Endothelial cell of umbilical vein (primary cell): Measurements from ENCODE around the gene MCM5. TPM values are rescaled to one million over a fixed set of nuclear protein-coding genes. Genes with fewer than 3 reads are reported as not detected.

ENCODE experiments used
- BruUV-seq: library from RNA; stranded (reverse); fragments of 400-500 nt; replicated peaks from 2 replicates; lab custom pipeline; 2021; lab: Mats Ljungman, UMichigan
- CTCF ChIA-PET: fragments of 300-600, 350-600 bp; sonication (Branson Sonifier 250); formaldehyde crosslinking; loops from one replicate; lab custom pipeline; 2021; ENCODE audit warnings: antibody characterized with exemption, inconsistent platforms; lab: Charles Lee
- POLR2A ChIA-PET: fragments of 300-600, 350-600 bp; sonication (Branson Sonifier 250); formaldehyde crosslinking; loops from one replicate; lab custom pipeline; 2021; ENCODE audit warnings: antibody characterized with exemption, inconsistent platforms; lab: Charles Lee
- DNase-seq: peaks from one replicate; pipeline ENCODE4 v3.0.0-alpha.2; 2011; ENCODE audit warnings: low read depth, low spot score
- FAIRE-seq: peaks from 2 replicates; lab custom pipeline; 2011; peaks lifted over from hg19 to GRCh38; lab: Jason Lieb, UNC
- H2AFZ ChIP-seq: 2 replicates; pipeline ENCODE4 v1.6.0; 2012; ENCODE audit warnings: low read depth, low read length, control low read depth, inconsistent platforms
- H3K27ac ChIP-seq: 2 replicates; pipeline ENCODE4 v1.5.1; 2011; ENCODE audit warnings: low read depth, mild to moderate bottlenecking, control low read depth, low read length, moderate library complexity; ENCODE audit not compliant: insufficient read depth
- H3K27me3 ChIP-seq, 2 experiments: 2 replicates each; pipeline versions ENCODE4 v1.6.0 to v1.6.1; 2011; ENCODE audit warnings: low read length in 2 of 2, mixed read lengths in 1 of 2; ENCODE audit not compliant: control insufficient read depth in 2 of 2, insufficient read depth in 2 of 2
- H3K36me3 ChIP-seq, 2 experiments: 2 replicates in 1 of 2; 3 replicates in 1 of 2; pipeline ENCODE4 v1.5.1; 2011; ENCODE audit warnings: low read length in 2 of 2, mild to moderate bottlenecking in 1 of 2, moderate library complexity in 1 of 2; ENCODE audit not compliant: control insufficient read depth in 2 of 2, insufficient read depth in 2 of 2; ENCODE audit errors: extremely low read depth in 1 of 2
- H3K4me1 ChIP-seq: 3 replicates; pipeline ENCODE4 v1.5.1; 2011; ENCODE audit warnings: mild to moderate bottlenecking, low read length; ENCODE audit not compliant: control insufficient read depth, insufficient read depth; ENCODE audit errors: extremely low read depth
- H3K4me2 ChIP-seq: 2 replicates; pipeline ENCODE4 v1.6.1; 2011; ENCODE audit warnings: low read length, control low read depth, mixed read lengths; ENCODE audit not compliant: insufficient read depth
- H3K4me3 ChIP-seq, 3 experiments: fragments of 200-600 bp in 1 of 3; sonication (generic), shearing (Covaris generic) in 1 of 3; replicated peaks in 1 of 3; 2 replicates each; pipeline ENCODE4 v1.5.1; 2011 to 2016; ENCODE audit warnings: control low read depth in 3 of 3, low read length in 3 of 3, mild to moderate bottlenecking in 2 of 3, inconsistent platforms in 1 of 3, low read depth in 1 of 3, moderate library complexity in 1 of 3; ENCODE audit not compliant: insufficient read depth in 1 of 3
- H3K79me2 ChIP-seq: 2 replicates; pipeline ENCODE4 v1.6.0; 2012; ENCODE audit warnings: low read length, inconsistent platforms; ENCODE audit not compliant: control insufficient read depth, insufficient read depth
- H3K9ac ChIP-seq: replicated peaks from 2 replicates; pipeline ENCODE3; 2011; ENCODE audit warnings: low read length, control low read depth; ENCODE audit not compliant: insufficient read depth; ENCODE audit errors: extremely low read depth
- H3K9me1 ChIP-seq: replicated peaks from 3 replicates; pipeline ENCODE4 v1.6.0; 2011; ENCODE audit warnings: mild to moderate bottlenecking, low read length; ENCODE audit not compliant: control insufficient read depth, insufficient read depth; ENCODE audit errors: extremely low read depth
- H3K9me3 ChIP-seq: replicated peaks from 2 replicates; pipeline ENCODE4 v1.5.1; 2012; ENCODE audit warnings: low read length, inconsistent platforms; ENCODE audit not compliant: control insufficient read depth, insufficient read depth
- H4K20me1 ChIP-seq: replicated peaks from 2 replicates; pipeline ENCODE3; 2011; ENCODE audit warnings: mild to moderate bottlenecking, low read length; ENCODE audit not compliant: control insufficient read depth, insufficient read depth; ENCODE audit errors: extremely low read depth
- CTCF ChIP-seq, 2 donors: IDR thresholded peaks; 1 replicate in 1 of 2; 2 replicates in 1 of 2; pipeline ENCODE4 v1.5.1; 2011; ENCODE audit warnings: low read length in 2 of 2, mild to moderate bottlenecking in 2 of 2, moderate library complexity in 2 of 2, control low read depth in 1 of 2, inconsistent platforms in 1 of 2, low read depth in 1 of 2; ENCODE audit not compliant: insufficient read depth in 1 of 2; ENCODE audit errors: extremely low read depth in 1 of 2
- EZH2 ChIP-seq: IDR thresholded peaks from 2 replicates; pipeline ENCODE4 v1.6.1; 2012; ENCODE audit warnings: borderline replicate concordance, low read depth, mild to moderate bottlenecking, moderate library complexity, low read length, inconsistent platforms; ENCODE audit not compliant: severe bottlenecking
- FOS ChIP-seq: IDR thresholded peaks from 2 replicates; pipeline ENCODE4 v1.6.1; 2011; ENCODE audit warnings: mild to moderate bottlenecking, low read length, moderate library complexity, borderline replicate concordance; ENCODE audit not compliant: insufficient read depth
- GATA2 ChIP-seq: IDR thresholded peaks from 2 replicates; pipeline ENCODE4 v1.7.0; 2011; ENCODE audit warnings: low read depth, mild to moderate bottlenecking, moderate library complexity, mixed read lengths, low read length; ENCODE audit not compliant: insufficient read length, insufficient read depth
- JUN ChIP-seq: IDR thresholded peaks from 2 replicates; pipeline ENCODE4 v1.6.1; 2011; ENCODE audit warnings: borderline replicate concordance, low read depth; ENCODE audit not compliant: insufficient read length, insufficient read depth
- MAX ChIP-seq: IDR thresholded peaks from 2 replicates; pipeline ENCODE4 v1.6.1; 2011; ENCODE audit not compliant: insufficient read depth, insufficient read length
- MYC ChIP-seq: IDR thresholded peaks from one replicate; pipeline ENCODE4 v1.6.1; 2011; ENCODE audit warnings: mild to moderate bottlenecking, low read depth, low read length
- POLR2A ChIP-seq: IDR thresholded peaks from 2 replicates; pipeline ENCODE4 v1.6.1; 2012; ENCODE audit warnings: low read depth, mild to moderate bottlenecking, control low read depth, low read length
- POLR2AphosphoS5 ChIP-seq: IDR thresholded peaks from 2 replicates; pipeline ENCODE4 v1.6.1; 2012; ENCODE audit warnings: low read depth, mild to moderate bottlenecking, control low read depth, low read length, moderate library complexity; ENCODE audit not compliant: insufficient read depth
- dilution Hi-C: fragments of 300-500 bp; cut with MboI; formaldehyde crosslinking; loops from one replicate; pipeline ENCODE4 v1.15.0; 2019; ENCODE audit warnings: low sequenced_read_pairs; ENCODE audit not compliant: extremely low pct_ligation_motif_present
- intact Hi-C: fragments of 100-400 bp; cut with micrococcal nuclease; formaldehyde crosslinking; loops from one replicate; pipeline ENCODE4 v1.10.0; 2022
- polyA plus RNA-seq, 4 experiments: library from polyadenylated mRNA; depleted of rRNA in 3 of 4; stranded (reverse) in 3 of 4; unstranded in 1 of 4; fragments of >200 nt; gene quantifications; 2 replicates each; pipeline versions ENCODE4 v1.2.1 to v1.2.3, GENCODE V29; 2011 to 2012; ENCODE audit warnings: missing spikeins in 1 of 4
- total RNA-seq: library from RNA; stranded (reverse); gene quantifications from 2 replicates; pipeline ENCODE4 v1.2.3, GENCODE V29; 2021

MCM5 gene
- total and polyA plus RNA-seq, 2 donors (not counting 3 experiments of a cell fraction or from before 2014, with no cell fraction given): 67.8 to 111 TPM

GRCh38 chr22:35464399-35464798 lies 64.5 kb downstream of the MCM5 start:
- no peaks in the 10 kb centered on the region for H3K36me3 ChIP-seq
- H3K27me3 ChIP-seq: no peaks in the 10 kb centered on the region
- H3K27ac ChIP-seq: no peak overlapping the region
- no peaks in the 10 kb centered on the region for H3K9me3 ChIP-seq
- dilution Hi-C loops (no loop called here), intact Hi-C loops (no loop called here)
- H3K4me1 ChIP-seq: peaks cover 15% of the 10 kb centered on the region
- no peak for DNase-seq
- H2AFZ ChIP-seq: no peak overlapping the region
- no peak overlapping the region for H3K4me2 ChIP-seq
- no peak for TF ChIP-seq MAX
- TF ChIP-seq JUN: no peak
- TF ChIP-seq CTCF (IDR thresholded peaks at IDR 0.05; ENCODE audit: extremely low read depth in 1 of 2, insufficient read depth in 1 of 2, low read depth in 1 of 2, low read length in 2 of 2): no peak
- TF ChIP-seq POLR2AphosphoS5: no peak
- TF ChIP-seq MYC: no peak
- TF ChIP-seq FOS: no peak
- no peak for TF ChIP-seq GATA2
- TF ChIP-seq POLR2A: no peak
- TF ChIP-seq EZH2: no peak
- no peaks in the 10 kb centered on the region for H3K9me1 ChIP-seq
- no peaks in the 10 kb centered on the region for H4K20me1 ChIP-seq
- no peak overlapping the region for H3K9ac ChIP-seq
- H3K79me2 ChIP-seq: no peaks in the 10 kb centered on the region
- H3K4me3 ChIP-seq: no peak overlapping the region
- ChIA-PET POLR2A (no interaction called here), CTCF (no interaction called here)
- no TSS peak for BruUV-seq
- FAIRE-seq: no peak
